ENCODE data around the gene GRXCR2.
A peak's percentile ranks its signal among the peaks of the same experiment; 100 is the strongest.
"Not testable (repeated sequence)": the region's sequence is repeated elsewhere in the genome, so short reads cannot be mapped to it uniquely, and the experiment has no call there.

The GRXCR2 gene

GRCh38 chr5:145887217-145887616 lies 14.4 kb upstream of the GRXCR2 start:
- no peak for DNase-seq (ENCODE audit: low read depth in 2 of 3, low spot score in 1 of 3)

DNA sequence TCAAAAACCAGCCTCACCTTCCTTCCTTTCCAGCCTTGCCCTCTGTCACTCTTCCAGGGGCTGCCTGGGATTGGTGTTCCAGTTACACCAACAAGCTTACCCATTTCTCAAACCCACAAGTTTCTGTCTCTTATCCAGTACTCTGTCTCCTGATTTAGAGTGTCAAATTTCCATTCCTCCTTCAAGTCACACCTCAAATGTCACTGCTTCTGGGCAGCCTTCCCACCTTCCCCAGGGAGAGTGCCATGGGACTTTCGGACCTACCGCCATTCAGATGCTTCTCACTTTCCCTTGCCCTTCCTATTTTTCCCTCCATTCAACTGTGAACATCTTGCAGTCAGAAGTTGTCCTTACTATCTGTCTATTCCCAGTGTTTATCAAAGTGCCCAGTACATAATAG lies 2.0 kb upstream of the GRXCR2 start:
- DNase-seq (ENCODE audit: low read depth in 2 of 3, low spot score in 1 of 3) = no peak

DNA sequence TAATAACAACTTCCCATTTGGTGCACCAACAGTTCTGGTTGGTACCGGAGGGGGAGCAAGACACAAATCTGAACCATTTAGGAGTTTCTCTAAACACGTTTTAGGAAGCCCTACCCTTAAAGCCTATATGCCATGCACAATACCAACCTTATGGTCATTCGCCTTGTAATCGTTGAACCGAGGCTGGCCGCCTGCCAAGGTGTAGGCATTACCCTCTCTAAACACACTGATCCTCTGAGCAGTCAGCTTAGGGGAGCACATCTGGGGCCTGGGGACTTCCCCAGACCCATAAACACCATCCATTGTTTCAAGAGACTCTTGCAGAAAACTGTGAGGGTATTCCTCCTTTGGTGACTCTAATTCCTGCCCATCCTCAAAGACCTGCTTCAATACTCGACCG lies 328 bp downstream of the GRXCR2 start:
- no peak for DNase-seq (ENCODE audit: low read depth in 2 of 3, low spot score in 1 of 3)

- DNase-seq (ENCODE audit: low read depth in 2 of 3, low spot score in 1 of 3) = no peak
Measured at GRCh38 chr5:145869753-145870152, 3.1 kb downstream of the GRXCR2 start.

GRCh38 chr5:145867806-145868205 lies 5.0 kb downstream of the GRXCR2 start:
- DNase-seq (ENCODE audit: low read depth in 2 of 3, low spot score in 1 of 3) = no peak

DNA sequence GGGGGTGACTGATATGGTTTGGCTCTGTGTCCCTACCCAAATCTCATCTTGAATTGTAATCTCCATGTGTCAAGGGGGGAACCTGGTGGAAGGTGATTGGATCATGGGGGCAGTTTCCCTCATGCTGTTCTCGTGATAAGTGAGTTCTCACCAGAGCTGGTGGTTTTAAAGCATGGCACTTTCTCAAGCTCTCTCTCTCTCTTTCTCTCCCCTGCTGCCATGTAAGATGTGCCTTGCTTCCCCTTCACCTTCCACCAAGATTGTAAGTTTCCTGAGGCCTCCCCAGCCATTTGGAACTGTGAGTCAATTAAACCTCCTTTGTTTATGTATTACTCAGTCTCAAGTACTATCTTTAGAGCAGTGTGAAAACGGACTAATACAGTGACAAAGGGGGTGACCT lies 8.4 kb downstream of the GRXCR2 start:
- not testable (repeated sequence) for DNase-seq (ENCODE audit: low read depth in 2 of 3, low spot score in 1 of 3)

DNA sequence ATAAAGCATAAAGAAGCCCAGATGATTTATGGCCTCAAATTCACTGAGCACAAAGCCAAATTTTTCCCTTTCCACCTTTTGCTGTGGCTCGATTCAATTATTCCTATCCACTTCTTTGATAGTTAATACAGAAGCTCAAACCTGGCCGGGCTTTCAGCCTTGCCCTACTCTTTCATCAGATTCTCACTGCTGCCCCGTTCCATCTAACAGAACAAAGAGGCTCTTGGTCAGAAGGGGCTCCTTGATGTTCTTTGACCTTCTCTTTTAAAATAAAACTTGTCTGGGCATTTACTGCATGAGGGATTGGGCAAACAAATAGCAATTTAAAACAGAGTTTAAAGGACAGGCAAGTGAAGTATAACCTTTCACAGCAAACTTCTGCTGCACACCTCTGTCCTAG lies 9.8 kb downstream of the GRXCR2 start:
- DNase-seq (ENCODE audit: low read depth in 2 of 3, low spot score in 1 of 3) = no peak

DNA sequence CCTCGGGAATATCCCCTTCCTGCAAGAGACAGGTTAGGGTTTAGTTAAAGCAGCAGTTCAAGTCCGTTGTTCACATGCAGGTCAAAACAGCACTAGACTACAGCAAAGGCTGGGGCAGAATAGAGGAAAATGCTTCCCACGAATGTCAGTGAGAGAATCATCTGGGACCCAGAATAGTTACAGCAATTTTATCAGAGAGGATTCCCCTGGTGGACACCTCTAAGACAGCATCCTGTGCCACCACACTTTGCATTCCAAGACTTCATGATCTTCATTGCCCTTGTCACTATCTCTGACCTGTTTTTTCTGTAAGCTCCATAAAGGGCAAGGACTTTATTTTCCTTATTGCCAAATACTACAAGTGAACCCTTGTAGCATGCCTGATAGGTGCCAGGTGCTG lies 12.9 kb downstream of the GRXCR2 start:
- DNase-seq (ENCODE audit: low read depth in 2 of 3, low spot score in 1 of 3) = no peak

GRCh38 chr5:145859453-145859852 lies 13.4 kb downstream of the GRXCR2 start:
- no peak for DNase-seq (ENCODE audit: low read depth in 2 of 3, low spot score in 1 of 3)

- DNase-seq (ENCODE audit: low read depth in 2 of 3, low spot score in 1 of 3) = no peak
Measured at GRCh38 chr5:145858959-145859358, 13.9 kb downstream of the GRXCR2 start.

DNA sequence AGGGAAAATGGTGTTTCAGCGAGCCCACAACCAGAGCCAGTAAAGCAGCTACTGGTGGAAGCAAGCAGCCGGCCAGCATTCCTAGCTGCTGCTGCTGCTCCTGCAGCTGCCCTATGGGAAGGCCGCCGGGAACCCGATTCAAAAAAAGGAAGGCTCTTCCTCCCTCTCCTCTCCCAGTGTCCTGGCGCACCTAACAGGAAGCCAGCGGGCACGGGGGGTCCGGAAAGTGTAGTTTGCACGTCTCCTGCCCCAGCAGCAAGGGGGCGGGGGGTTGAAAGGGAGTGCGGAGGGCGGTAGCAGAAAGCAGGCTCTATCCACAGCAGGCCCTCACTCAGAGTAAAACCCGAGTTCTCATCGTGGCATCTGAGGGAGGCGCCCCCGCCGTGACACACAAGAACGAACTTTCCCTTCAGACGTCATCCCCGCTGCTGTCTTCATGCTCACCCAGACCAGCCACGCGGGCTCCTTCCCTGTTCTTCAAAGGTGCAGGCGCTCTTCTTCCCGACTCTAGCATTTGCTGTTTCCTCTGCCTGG lies 16.5 kb downstream of the GRXCR2 start:
- peak in 1 of 3 donors; percentile 18 for DNase-seq (ENCODE audit: low read depth in 2 of 3, low spot score in 1 of 3)

- no peak for DNase-seq (ENCODE audit: low read depth in 2 of 3, low spot score in 1 of 3)
Measured at GRCh38 chr5:145855763-145856267, 17.0 kb downstream of the GRXCR2 start.

DNA sequence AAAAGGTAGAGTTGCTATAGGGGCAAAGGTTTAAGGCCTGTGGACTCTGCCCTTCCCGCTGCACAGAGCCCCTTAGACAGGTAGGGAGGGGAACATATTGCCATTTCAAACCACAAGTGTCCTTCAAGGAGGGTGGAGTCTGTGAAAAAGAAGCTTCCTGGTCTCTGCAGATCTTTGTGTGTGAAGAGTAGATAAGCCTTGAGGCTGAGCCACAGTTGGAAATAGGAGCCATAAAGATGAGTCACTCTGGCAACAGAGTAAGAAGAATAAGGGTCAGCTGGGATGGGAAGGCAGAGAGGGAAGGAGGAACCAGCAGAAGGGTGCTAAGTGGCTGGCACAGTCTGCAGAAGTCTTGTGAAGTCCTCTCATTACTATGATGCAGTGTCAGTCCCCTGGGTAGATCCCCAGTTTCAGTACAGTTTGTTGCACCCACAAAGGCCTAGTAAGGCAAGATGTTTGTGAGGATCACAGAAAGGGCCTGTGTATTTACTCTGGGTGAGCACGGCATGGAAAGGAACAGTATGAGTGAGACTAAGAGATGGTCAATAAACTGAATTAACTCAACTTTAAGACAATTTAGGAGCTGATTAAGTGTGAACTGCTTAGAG lies 18.1 kb downstream of the GRXCR2 start:
- DNase-seq (ENCODE audit: low read depth in 2 of 3, low spot score in 1 of 3) = no peak

DNA sequence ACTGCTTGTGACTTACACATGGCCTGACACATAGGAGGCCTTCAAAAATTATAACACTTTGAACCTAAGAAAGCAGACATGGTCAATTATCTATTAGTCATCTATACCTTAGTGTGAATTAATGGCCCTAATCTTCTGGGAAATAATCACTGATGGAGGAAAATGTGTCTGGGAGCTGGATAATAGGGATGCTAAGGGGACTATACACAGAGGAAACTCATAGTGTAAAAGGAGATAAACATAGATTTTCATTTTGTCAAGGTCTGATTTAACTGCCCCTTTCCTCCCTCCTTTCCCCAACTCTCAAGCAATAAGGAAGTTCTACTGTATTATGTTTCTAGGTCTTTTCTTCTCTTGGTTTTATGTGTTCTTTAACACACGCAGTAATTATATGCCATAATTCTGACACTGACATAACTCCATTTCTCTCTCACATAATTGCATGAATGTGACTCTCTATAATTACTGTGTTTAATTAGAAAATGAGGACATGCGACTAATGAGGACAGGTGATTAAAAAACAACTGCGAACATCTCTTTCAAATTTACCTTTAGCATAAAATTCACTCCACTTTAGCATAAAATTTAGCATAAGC lies 18.9 kb downstream of the GRXCR2 start:
- no peak for DNase-seq (ENCODE audit: low read depth in 2 of 3, low spot score in 1 of 3)

GRCh38 chr5:145852990-145853389 lies 19.8 kb downstream of the GRXCR2 start:
- no peak for DNase-seq (ENCODE audit: low read depth in 2 of 3, low spot score in 1 of 3)

DNA sequence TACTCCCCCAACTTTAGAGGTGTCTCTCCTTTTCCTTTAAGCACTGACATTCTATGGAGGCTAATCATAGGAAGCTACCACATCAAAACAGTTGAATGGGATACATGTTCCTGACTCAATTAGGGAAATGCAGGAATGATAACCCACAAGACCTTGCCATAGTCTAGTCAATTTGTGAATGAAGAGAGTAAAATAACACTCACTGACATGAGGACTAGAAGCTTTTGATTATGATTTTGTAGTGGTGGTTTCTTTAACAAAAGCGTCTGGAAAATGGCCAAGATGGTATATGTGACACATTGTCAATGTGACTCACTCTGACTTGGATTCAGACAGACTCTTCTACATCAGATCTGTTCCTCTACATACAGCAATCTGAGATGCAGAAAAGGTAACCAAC lies 24.0 kb downstream of the GRXCR2 start:
- no peak for DNase-seq (ENCODE audit: low read depth in 2 of 3, low spot score in 1 of 3)

GRCh38 chr5:145847499-145848497 lies 25.0 kb downstream of the GRXCR2 start:
- DNase-seq (ENCODE audit: low read depth in 2 of 3, low spot score in 1 of 3) = no peak

DNA sequence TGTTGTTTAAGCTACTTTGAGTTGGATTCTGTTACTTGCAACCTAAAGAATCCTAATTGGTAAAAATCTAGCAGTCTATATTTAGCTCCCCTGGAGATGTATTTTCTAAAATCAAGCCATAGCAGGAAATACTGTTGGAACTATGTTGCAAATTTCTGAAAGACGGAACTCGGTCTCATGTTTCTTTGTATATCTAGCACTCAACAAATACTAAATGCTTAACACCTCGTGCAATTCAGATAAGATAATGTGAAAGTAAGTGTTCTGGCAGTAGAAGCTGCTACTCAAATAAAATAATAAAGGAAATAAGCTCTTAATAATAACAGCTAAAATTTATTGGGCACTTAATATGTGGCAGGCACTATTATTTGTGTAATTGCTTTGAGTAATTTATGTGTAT lies 26.7 kb downstream of the GRXCR2 start:
- no peak for DNase-seq (ENCODE audit: low read depth in 2 of 3, low spot score in 1 of 3)

DNA sequence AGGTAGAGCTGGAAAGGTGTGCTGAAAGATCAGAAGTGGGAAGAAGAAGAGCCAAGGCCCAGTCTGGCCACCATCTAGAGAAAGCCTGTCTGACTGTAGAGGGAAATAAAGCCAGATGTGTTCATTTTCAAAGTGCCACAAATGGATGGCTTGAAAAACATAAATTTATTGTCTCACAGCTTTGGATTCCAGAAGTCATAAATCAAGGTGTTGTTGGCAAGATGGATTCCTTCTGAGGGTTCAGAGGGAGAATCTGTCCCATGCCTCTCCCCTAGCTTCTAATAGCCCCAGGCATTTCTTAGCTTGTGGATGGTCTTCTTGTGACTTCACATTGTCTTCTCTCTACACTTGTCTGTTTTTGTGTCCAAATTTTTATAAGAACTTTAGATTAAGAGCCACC lies 31.5 kb downstream of the GRXCR2 start:
- no peak for DNase-seq (ENCODE audit: low read depth in 2 of 3, low spot score in 1 of 3)

GRCh38 chr5:145840458-145841132 lies 32.2 kb downstream of the GRXCR2 start:
- DNase-seq (ENCODE audit: low read depth in 2 of 3, low spot score in 1 of 3) = no peak

DNA sequence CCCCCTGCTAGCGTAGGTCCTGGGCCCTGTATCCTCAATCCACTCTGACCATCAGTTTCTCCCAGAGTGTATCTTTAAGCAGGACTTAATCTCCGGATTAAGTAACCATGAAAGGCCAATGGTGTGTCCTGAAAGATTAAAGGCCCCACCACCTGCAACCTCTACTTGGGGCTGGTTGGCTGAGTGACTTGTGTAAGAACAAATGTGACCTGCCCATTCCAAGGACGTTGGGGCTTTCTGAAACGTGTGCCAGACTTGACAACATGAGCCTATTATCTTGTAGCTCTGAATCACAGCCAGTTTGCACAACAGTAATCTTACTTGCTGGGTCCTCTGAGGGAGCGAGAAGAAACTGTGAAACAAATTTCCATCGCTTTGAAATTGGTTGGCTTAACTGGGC lies 34.5 kb downstream of the GRXCR2 start:
- DNase-seq (ENCODE audit: low read depth in 2 of 3, low spot score in 1 of 3) = no peak
